ENCODE data around the gene MC3R.

The MC3R gene

GRCh38 chr20:56222201-56222600 lies 26.3 kb upstream of the MC3R start:
- no peaks in the 10 kb centered on the region for H3K36me3 ChIP-seq (ENCODE audit: insufficient read depth, low read length)
- H3K79me2 ChIP-seq (ENCODE audit: insufficient read depth, low read length): no peaks in the 10 kb centered on the region
- H3K9me2 ChIP-seq (replicated peaks; ENCODE audit: low read depth, low read length): no peaks in the 10 kb centered on the region
- TF ChIP-seq CTCF (conservative IDR thresholded peaks at IDR 0.05; ENCODE audit: low read length): no peak
- TF ChIP-seq EZH2phosphoT487 (IDR thresholded peaks at IDR 0.05; ENCODE audit: borderline replicate concordance): no peak
- no peak overlapping the region for H3K4me3 ChIP-seq (ENCODE audit: low read length, poor library complexity, severe bottlenecking)
- no peak overlapping the region for H3K9ac ChIP-seq (ENCODE audit: low read depth, low read length, poor library complexity, severe bottlenecking)
- H3K4me2 ChIP-seq (ENCODE audit: low read depth, low read length, poor library complexity, severe bottlenecking): no peak overlapping the region
- no peaks in the 10 kb centered on the region for H3K4me1 ChIP-seq (ENCODE audit: insufficient read depth, low read length, poor library complexity, severe bottlenecking)
- H3K9me3 ChIP-seq (ENCODE audit: insufficient read depth, low read depth, low read length): no peaks in the 10 kb centered on the region
- H2AFZ ChIP-seq (ENCODE audit: low read length): no peak overlapping the region
- no peaks in the 10 kb centered on the region for H3F3A ChIP-seq (ENCODE audit: low read depth)
- H4K20me1 ChIP-seq (ENCODE audit: insufficient read depth, low read length, poor library complexity, severe bottlenecking): no peaks in the 10 kb centered on the region
- no peaks in the 10 kb centered on the region for H3K27me3 ChIP-seq (ENCODE audit: insufficient read depth, low read length, poor library complexity, severe bottlenecking)

- H3K4me1 ChIP-seq (ENCODE audit: insufficient read depth, low read length, poor library complexity, severe bottlenecking): no peaks in the 10 kb centered on the region
- H3K27me3 ChIP-seq (ENCODE audit: insufficient read depth, low read length, poor library complexity, severe bottlenecking): no peaks in the 10 kb centered on the region
- H3F3A ChIP-seq (ENCODE audit: low read depth): no peaks in the 10 kb centered on the region
- H2AFZ ChIP-seq (ENCODE audit: low read length): no peak overlapping the region
- no peaks in the 10 kb centered on the region for H4K20me1 ChIP-seq (ENCODE audit: insufficient read depth, low read length, poor library complexity, severe bottlenecking)
- H3K9me2 ChIP-seq (replicated peaks; ENCODE audit: low read depth, low read length): no peaks in the 10 kb centered on the region
- no peak overlapping the region for H3K4me2 ChIP-seq (ENCODE audit: low read depth, low read length, poor library complexity, severe bottlenecking)
- no peaks in the 10 kb centered on the region for H3K36me3 ChIP-seq (ENCODE audit: insufficient read depth, low read length)
- TF ChIP-seq EZH2phosphoT487 (IDR thresholded peaks at IDR 0.05; ENCODE audit: borderline replicate concordance) (no peak), CTCF (conservative IDR thresholded peaks at IDR 0.05; ENCODE audit: low read length) (no peak)
- H3K9me3 ChIP-seq (ENCODE audit: insufficient read depth, low read depth, low read length): no peaks in the 10 kb centered on the region
- H3K4me3 ChIP-seq (ENCODE audit: low read length, poor library complexity, severe bottlenecking): no peak overlapping the region
- H3K9ac ChIP-seq (ENCODE audit: low read depth, low read length, poor library complexity, severe bottlenecking): no peak overlapping the region
- H3K79me2 ChIP-seq (ENCODE audit: insufficient read depth, low read length): no peaks in the 10 kb centered on the region
Measured at GRCh38 chr20:56222945-56223344, 25.6 kb upstream of the MC3R start.

DNA sequence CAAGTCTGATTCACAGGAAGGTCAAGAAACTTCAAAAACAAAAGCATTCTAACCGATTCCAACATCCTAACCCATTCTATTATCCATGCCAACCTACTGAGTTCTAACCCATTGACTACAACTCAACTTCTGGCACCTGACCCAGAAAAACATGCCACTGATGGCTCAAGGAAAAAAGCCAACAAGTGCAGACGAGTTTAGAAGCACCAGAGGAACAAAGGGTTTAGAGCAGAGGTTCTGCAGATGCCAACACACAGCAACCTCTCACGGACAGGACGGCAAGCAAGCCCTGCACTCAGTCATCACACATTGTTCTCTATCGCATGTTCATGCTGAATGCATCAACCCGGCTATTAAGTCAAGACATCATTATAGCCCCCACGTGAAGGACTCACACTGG lies 25.2 kb upstream of the MC3R start:
- Histone ChIP-seq H3K9me2 (replicated peaks; ENCODE audit: low read depth, low read length) (no peaks in the 10 kb centered on the region), H3K36me3 (ENCODE audit: insufficient read depth, low read length) (no peaks in the 10 kb centered on the region), H3K27me3 (ENCODE audit: insufficient read depth, low read length, poor library complexity, severe bottlenecking) (no peaks in the 10 kb centered on the region), H2AFZ (ENCODE audit: low read length) (no peak overlapping the region), H3K4me2 (ENCODE audit: low read depth, low read length, poor library complexity, severe bottlenecking) (no peak overlapping the region), H3K4me3 (ENCODE audit: low read length, poor library complexity, severe bottlenecking) (no peak overlapping the region), H3K4me1 (ENCODE audit: insufficient read depth, low read length, poor library complexity, severe bottlenecking) (no peaks in the 10 kb centered on the region), H4K20me1 (ENCODE audit: insufficient read depth, low read length, poor library complexity, severe bottlenecking) (no peaks in the 10 kb centered on the region), H3K9me3 (ENCODE audit: insufficient read depth, low read depth, low read length) (no peaks in the 10 kb centered on the region), H3F3A (ENCODE audit: low read depth) (no peaks in the 10 kb centered on the region), H3K9ac (ENCODE audit: low read depth, low read length, poor library complexity, severe bottlenecking) (no peak overlapping the region), H3K79me2 (ENCODE audit: insufficient read depth, low read length) (no peaks in the 10 kb centered on the region)
- TF ChIP-seq CTCF (conservative IDR thresholded peaks at IDR 0.05; ENCODE audit: low read length) (no peak), EZH2phosphoT487 (IDR thresholded peaks at IDR 0.05; ENCODE audit: borderline replicate concordance) (no peak)

Measured in Loucy (cell line).